ENCODE measurements around the gene GALR3. TPM values are rescaled to one million over a fixed set of nuclear protein-coding genes. Genes with fewer than 3 reads are reported as not detected.

GALR3 gene
- total and polyA plus RNA-seq, 12 donors, result 0.03 TPM; not detected in 11

GRCh38 chr22:37865510-37865909 lies 42.3 kb downstream of the GALR3 start:
- WGBS, 2 donors, result 81 to 88% methylated on average over 6 of the region's 6 CpGs
- peaks cover 0 to 100% (median 52%) of the 10 kb centered on the region in 9 donors for H3K36me3 ChIP-seq
- H3K9me3 ChIP-seq, result no peaks in the 10 kb centered on the region

DNA sequence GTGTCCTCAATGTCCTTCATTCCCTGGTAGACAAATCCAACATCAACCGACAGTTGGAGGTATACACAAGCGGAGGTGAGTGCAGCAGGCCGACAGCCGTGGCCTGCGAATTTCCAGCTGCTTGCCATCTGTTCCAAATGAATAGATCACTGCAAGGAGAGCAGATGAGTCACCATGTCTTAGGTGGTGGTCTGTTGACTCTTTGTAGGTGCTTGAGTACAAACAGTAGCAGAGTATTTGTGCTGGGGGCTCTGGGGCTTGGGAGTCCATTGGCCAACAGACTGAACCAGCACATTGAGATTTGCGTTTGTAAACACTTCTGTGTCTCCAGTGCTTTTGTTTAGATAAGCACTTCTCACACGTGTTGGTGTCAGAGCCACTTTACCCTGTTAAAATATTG lies 47.1 kb downstream of the GALR3 start:
- Histone ChIP-seq H3K4me3 (no peak overlapping the region), H3K27ac (no peak overlapping the region), H3K27me3 (no peaks in the 10 kb centered on the region), H3K36me3 (peaks cover 0 to 100% (median 76%) of the 10 kb centered on the region in 9 donors), H3K9me3 (no peaks in the 10 kb centered on the region), H3K4me1 (no peaks in the 10 kb centered on the region)
- DNase-seq (no peak), ATAC-seq (no peak)
- TF ChIP-seq, protein P1, sequence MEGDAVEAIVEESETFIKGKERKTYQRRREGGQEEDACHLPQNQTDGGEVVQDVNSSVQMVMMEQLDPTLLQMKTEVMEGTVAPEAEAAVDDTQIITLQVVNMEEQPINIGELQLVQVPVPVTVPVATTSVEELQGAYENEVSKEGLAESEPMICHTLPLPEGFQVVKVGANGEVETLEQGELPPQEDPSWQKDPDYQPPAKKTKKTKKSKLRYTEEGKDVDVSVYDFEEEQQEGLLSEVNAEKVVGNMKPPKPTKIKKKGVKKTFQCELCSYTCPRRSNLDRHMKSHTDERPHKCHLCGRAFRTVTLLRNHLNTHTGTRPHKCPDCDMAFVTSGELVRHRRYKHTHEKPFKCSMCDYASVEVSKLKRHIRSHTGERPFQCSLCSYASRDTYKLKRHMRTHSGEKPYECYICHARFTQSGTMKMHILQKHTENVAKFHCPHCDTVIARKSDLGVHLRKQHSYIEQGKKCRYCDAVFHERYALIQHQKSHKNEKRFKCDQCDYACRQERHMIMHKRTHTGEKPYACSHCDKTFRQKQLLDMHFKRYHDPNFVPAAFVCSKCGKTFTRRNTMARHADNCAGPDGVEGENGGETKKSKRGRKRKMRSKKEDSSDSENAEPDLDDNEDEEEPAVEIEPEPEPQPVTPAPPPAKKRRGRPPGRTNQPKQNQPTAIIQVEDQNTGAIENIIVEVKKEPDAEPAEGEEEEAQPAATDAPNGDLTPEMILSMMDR (IDR thresholded peaks at IDR 0.05), result no peak
- intact Hi-C loops (cut with DNase I), result no loop called here
- WGBS, 2 donors, result 79 to 86% methylated on average over 7 of the region's 7 CpGs

More at GRCh38 chr22:37865510-37865909, 42.3 kb downstream of the GALR3 start:
- intact Hi-C loops (cut with DNase I), result loop anchor here in 2 of 10 donors (5.0 to 10.0 kb wide), 2 partner anchors 48 to 241 kb away; no protein-coding TSS in a partner anchor
- no peak overlapping the region for H3K4me3 ChIP-seq
- no peaks in the 10 kb centered on the region for H3K27me3 ChIP-seq
- H3K4me1 ChIP-seq, result peaks cover 0 to 27% (median 14%) of the 10 kb centered on the region in 9 donors
- DNase-seq, result no peak
- ATAC-seq, result no peak
- TF ChIP-seq, protein P1 (IDR thresholded peaks at IDR 0.05), result no peak
- no peak overlapping the region for H3K27ac ChIP-seq

Small RNA genes lying within 50 kb of the gene (microRNA-seq; reads per million reads assigned to microRNA genes)
- 0.51 to 0.60 reads per million in 2 donors for gene MIR659

Other genes with a start within 250 kb of the GALR3 start
- 1 to 10 TPM in 1 of 10 donors, under 1 TPM in 2, not detected in 7; 0.53 to 6.5 (median 0.61) TPM for gene LGALS2, start 243.3 kb upstream of the GALR3 start, total RNA-seq
- not detected for gene LGALS2, start 243.3 kb upstream of the GALR3 start, polyA plus RNA-seq
- 10 to 100 TPM; 22.9 to 32.6 (median 25.4) TPM for gene GGA1, start 214.5 kb upstream of the GALR3 start, total RNA-seq
- gene GGA1, start 214.5 kb upstream of the GALR3 start, polyA plus RNA-seq, result 10 to 100 TPM; 31.0 to 39.7 TPM
- gene SH3BP1, start 183.7 kb upstream of the GALR3 start, total RNA-seq, result 1 to 10 TPM in 8 of 10 donors, under 1 TPM in 2; 0.50 to 9.3 (median 2.7) TPM
- 1 to 10 TPM; 1.4 to 1.5 TPM for gene SH3BP1, start 183.7 kb upstream of the GALR3 start, polyA plus RNA-seq
- 10 to 100 TPM; 16.6 to 29.9 (median 21.2) TPM for gene PDXP, start 164.7 kb upstream of the GALR3 start, total RNA-seq
- gene PDXP, start 164.7 kb upstream of the GALR3 start, polyA plus RNA-seq, result 10 to 100 TPM in 1 of 2 donors, 1 to 10 TPM in 1; 5.3 to 26.9 TPM
- gene LGALS1, start 147.7 kb upstream of the GALR3 start, total RNA-seq, result 1,000 to 10,000 TPM in 2 of 10 donors, 100 to 1,000 TPM in 8; 651 to 1,550 (median 786) TPM
- 1,000 to 10,000 TPM; 1,777 to 4,200 TPM for gene LGALS1, start 147.7 kb upstream of the GALR3 start, polyA plus RNA-seq
- 10 to 100 TPM; 10.8 to 16.8 (median 12.7) TPM for gene NOL12, start 137.0 kb upstream of the GALR3 start, total RNA-seq
- 10 to 100 TPM; 19.6 to 35.3 TPM for gene NOL12, start 137.0 kb upstream of the GALR3 start, polyA plus RNA-seq
- 100 to 1,000 TPM in 1 of 10 donors, 10 to 100 TPM in 9; 63.2 to 115 (median 82.4) TPM for gene TRIOBP, start 126.3 kb upstream of the GALR3 start, total RNA-seq
- gene TRIOBP, start 126.3 kb upstream of the GALR3 start, polyA plus RNA-seq, result 10 to 100 TPM; 34.7 to 94.1 TPM
- gene GCAT, start 15.4 kb upstream of the GALR3 start, total RNA-seq, result 10 to 100 TPM; 26.7 to 47.8 (median 41.5) TPM
- 10 to 100 TPM; 29.4 to 63.0 TPM for gene GCAT, start 15.4 kb upstream of the GALR3 start, polyA plus RNA-seq
- 10 to 100 TPM; 11.2 to 21.5 (median 14.4) TPM for gene ANKRD54, start 21.0 kb downstream of the GALR3 start, total RNA-seq
- 10 to 100 TPM; 17.4 to 19.4 TPM for gene ANKRD54, start 21.0 kb downstream of the GALR3 start, polyA plus RNA-seq
- 100 to 1,000 TPM; 304 to 489 (median 445) TPM for gene EIF3L, start 26.0 kb downstream of the GALR3 start, total RNA-seq
- 100 to 1,000 TPM; 135 to 250 TPM for gene EIF3L, start 26.0 kb downstream of the GALR3 start, polyA plus RNA-seq
- gene MICALL1, start 82.9 kb downstream of the GALR3 start, total RNA-seq, result 10 to 100 TPM; 13.0 to 26.9 (median 16.5) TPM
- 10 to 100 TPM in 1 of 2 donors, 1 to 10 TPM in 1; 9.3 to 10.3 TPM for gene MICALL1, start 82.9 kb downstream of the GALR3 start, polyA plus RNA-seq
- 1 to 10 TPM in 2 of 10 donors, under 1 TPM in 8; 0.17 to 1.1 (median 0.55) TPM for gene C22orf23, start 130.2 kb downstream of the GALR3 start, total RNA-seq
- under 1 TPM; 0.22 to 0.25 TPM for gene C22orf23, start 130.2 kb downstream of the GALR3 start, polyA plus RNA-seq
- 10 to 100 TPM; 62.4 to 95.7 (median 76.6) TPM for gene POLR2F, start 130.3 kb downstream of the GALR3 start, total RNA-seq
- 100 to 1,000 TPM; 150 to 200 TPM for gene POLR2F, start 130.3 kb downstream of the GALR3 start, polyA plus RNA-seq
- gene SOX10, start 161.2 kb downstream of the GALR3 start, total RNA-seq, result 1 to 10 TPM in 5 of 10 donors, under 1 TPM in 5; 0.11 to 3.2 (median 0.78) TPM
- gene SOX10, start 161.2 kb downstream of the GALR3 start, polyA plus RNA-seq, result 1 to 10 TPM; 1.8 to 3.8 TPM
- 10 to 100 TPM; 17.4 to 30.7 (median 22.1) TPM for gene PICK1, start 234.0 kb downstream of the GALR3 start, total RNA-seq
- 10 to 100 TPM; 27.3 to 32.9 TPM for gene PICK1, start 234.0 kb downstream of the GALR3 start, polyA plus RNA-seq

Measured in heart right ventricle (tissue), 16 donors.